ENCODE data around the gene RET. TPM values are rescaled to one million over a fixed set of nuclear protein-coding genes. Genes with fewer than 3 reads are reported as not detected.

RET gene
- total RNA-seq, 2 experiments from 2014 or later = not detected

DNA sequence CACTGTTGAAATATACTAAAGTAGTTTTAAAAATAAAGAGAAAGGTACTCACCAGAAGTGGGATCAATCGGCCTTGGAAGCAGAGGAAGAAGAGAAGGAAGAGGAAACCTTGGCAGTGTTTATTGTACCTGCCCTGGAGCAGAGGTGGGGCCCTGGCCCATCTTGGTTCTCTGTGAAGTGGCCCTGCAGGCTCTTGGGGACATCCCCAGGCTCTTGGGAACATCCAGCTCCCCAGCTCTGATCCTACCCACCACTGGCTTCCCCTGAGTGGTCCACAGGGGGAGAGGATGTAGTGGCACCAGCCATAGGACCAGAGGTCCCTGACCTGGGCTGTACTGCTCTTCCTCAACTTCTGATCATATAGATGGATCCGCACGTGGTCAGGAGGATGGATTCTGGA lies 22.3 kb upstream of the RET start:
- Mint-ChIP-seq H3K27ac (no peak overlapping the region), H3K27me3 (peaks cover 6% of the 10 kb centered on the region), H3K9me3 (no peaks in the 10 kb centered on the region), H3K36me3 (no peaks in the 10 kb centered on the region), H3K4me3 (no peak overlapping the region), H3K4me1 (no peaks in the 10 kb centered on the region)
- no peak for DNase-seq

DNA sequence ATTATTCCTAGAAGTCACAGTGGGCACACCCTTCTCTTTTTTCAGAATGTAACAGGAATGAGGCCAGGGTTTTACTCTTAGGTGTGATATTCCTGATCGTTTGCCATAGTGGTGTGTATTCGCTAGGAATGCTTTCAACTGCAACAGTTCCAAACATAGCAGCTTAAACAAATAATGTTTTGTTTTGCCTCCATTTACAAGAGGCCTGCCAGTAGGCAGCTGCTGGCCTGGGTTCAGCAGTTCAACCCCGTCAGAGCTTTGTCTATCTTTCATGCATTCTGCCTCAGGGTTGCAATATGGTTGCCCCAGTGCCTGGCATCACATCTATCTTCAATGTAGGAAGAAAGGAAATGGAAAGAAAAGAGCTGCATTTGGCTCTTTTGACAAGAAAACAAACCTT lies 21.7 kb upstream of the RET start:
- Mint-ChIP-seq H3K36me3 (no peaks in the 10 kb centered on the region), H3K9me3 (no peaks in the 10 kb centered on the region), H3K4me1 (no peaks in the 10 kb centered on the region), H3K27ac (no peak overlapping the region), H3K4me3 (no peak overlapping the region), H3K27me3 (peaks cover 6% of the 10 kb centered on the region)
- DNase-seq = no peak

DNA sequence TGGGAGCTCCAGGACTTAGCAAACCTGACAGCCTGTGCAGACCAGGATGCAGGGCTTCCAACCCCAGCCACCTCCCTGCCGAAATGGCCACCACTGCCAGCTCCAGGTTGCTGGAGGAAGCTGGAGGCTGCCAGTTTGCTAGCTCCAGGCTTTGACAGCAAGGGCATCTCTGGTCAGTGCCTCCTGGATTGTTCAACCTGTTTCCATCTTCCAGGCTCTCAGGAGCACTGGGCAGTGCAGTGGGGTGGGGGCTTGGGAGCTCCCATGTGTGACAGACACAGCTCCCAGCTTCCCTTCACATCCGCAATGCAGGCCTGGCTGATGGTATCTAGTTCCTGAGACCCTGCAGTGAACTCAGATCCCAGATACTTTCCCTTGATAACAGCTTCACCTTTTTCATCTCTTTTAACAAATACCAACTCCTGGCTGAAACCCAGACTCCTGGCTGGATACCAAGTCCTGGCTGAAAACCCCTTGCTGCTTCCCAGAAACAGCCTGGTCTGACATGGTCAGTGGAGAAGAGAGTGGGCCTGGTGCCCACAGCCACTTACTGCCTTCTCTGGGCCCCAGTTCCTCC lies 20.8 kb upstream of the RET start:
- Mint-ChIP-seq H3K27ac (no peak overlapping the region), H3K36me3 (no peaks in the 10 kb centered on the region), H3K27me3 (peaks cover 6% of the 10 kb centered on the region), H3K4me3 (no peak overlapping the region), H3K9me3 (no peaks in the 10 kb centered on the region), H3K4me1 (no peaks in the 10 kb centered on the region)
- no peak for DNase-seq

DNA sequence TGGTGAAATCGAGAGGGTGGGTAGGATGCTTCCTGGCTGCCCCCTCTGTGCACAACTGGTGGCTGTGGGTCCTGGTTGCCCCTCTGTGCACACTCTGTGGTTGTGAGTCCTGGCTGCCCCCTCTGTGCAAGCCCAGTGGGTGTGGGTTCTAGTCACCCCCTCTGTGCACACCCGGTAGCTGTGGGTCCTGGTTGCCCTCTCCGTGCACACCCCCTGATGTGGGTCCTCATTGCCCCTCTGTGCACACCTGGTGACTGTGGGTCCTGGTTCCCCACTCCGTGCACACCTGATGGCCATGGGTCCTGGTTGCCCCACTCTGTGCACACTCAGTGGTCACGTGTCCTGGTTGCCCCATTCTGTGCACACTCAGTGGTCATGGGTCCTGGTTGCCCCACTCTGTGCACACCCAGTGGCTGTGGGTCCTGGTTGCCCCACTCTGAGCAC lies 20.3 kb upstream of the RET start:
- DNase-seq = no peak
- H3K27ac Mint-ChIP-seq = no peak overlapping the region
- H3K4me1 Mint-ChIP-seq = no peaks in the 10 kb centered on the region

DNA sequence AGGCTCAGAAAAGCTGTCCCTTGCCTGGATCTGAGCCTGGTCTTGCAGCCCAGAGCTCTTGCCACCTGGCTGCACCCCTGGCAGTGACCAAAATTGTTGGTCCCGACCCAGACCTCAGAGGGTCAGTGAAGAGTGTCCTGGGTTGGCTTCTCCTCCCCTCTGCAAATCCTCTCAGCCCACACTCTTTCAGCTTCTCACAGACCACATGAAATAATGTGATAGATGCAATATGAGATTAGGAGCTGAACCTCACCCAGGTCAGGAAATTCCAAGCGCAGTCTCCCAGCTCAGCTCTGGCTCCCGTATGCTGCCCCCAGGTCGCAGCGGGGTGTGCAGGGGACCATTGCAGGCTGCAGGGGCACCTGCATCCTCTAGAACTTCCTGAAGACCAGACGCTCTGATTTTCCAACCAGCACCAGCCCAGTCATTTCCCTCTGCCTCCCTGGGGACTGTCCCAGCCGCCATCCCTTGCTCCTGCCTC lies 19.6 kb upstream of the RET start:
- H3K9me3 Mint-ChIP-seq = no peaks in the 10 kb centered on the region
- H3K27ac Mint-ChIP-seq = no peak overlapping the region
- no peaks in the 10 kb centered on the region for H3K4me1 Mint-ChIP-seq
- no peak for DNase-seq
- peaks cover 6% of the 10 kb centered on the region for H3K27me3 Mint-ChIP-seq
- no peaks in the 10 kb centered on the region for H3K36me3 Mint-ChIP-seq
- H3K4me3 Mint-ChIP-seq = no peak overlapping the region

More for the DNA sequence above, 20.3 kb upstream of the RET start:
- H3K4me3 Mint-ChIP-seq = no peak overlapping the region
- H3K9me3 Mint-ChIP-seq = no peaks in the 10 kb centered on the region
- no peaks in the 10 kb centered on the region for H3K36me3 Mint-ChIP-seq
- H3K27me3 Mint-ChIP-seq = peaks cover 6% of the 10 kb centered on the region

DNA sequence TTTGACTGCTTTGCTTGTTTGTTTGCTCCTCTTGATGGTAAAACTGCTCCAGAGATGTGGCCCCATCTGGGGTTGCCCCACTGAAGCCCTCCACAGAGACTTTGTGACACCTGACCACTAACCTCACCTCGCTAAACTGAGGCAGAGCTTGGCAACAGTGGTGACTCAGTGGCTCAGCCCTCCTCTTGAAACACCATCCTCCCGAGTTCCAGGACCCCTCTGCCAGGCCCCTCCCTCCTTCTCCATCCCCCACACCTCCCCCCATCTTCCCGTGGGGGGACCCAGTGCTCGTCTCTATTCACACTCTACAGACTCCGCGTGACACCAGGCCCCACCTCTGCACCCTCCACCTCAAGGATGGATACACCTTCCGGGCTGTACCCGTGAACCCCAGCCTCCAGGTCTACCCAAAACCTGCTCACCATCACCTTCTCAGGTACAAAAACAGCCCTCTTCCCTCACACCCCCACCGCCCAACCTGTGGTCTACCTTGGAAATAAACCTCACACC lies 19.0 kb upstream of the RET start:
- Mint-ChIP-seq H3K36me3 (no peaks in the 10 kb centered on the region), H3K4me3 (no peak overlapping the region), H3K27me3 (peaks cover 6% of the 10 kb centered on the region), H3K27ac (no peak overlapping the region), H3K4me1 (no peaks in the 10 kb centered on the region), H3K9me3 (no peaks in the 10 kb centered on the region)
- no peak for DNase-seq

DNA sequence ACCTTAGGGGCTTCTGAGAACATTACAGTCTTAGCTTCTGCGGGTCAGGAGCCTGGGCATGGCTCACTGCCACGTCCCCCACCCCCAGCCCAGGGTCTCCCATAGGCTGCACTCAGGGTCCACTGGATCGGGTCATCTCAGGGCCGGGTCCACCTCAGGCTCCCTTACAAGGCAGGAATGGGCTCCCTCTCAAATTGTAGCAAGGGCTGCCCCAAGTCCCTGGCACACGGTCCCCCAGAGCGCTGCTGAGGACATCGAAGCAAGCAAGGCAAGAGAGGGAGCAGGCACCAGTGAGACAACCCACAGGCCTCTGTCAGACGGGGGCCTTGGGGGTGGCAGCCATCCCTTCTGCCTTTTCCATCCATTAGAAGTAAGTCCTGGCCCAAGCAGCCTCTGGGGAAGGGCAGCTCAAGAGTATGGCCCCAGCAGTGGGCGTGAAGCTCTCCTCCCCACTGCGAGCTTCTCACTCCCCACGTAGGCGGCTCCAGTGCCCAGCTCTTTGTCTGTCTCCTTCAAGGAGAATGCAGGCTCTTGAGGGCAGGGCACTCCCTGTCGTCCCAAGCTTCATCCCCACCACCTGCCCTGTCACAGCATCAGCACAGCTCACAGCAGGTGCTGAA lies 18.0 kb upstream of the RET start:
- no peak for DNase-seq
- H3K4me1 Mint-ChIP-seq = no peaks in the 10 kb centered on the region
- H3K27me3 Mint-ChIP-seq = peaks cover 6% of the 10 kb centered on the region
- no peaks in the 10 kb centered on the region for H3K9me3 Mint-ChIP-seq
- H3K4me3 Mint-ChIP-seq = no peak overlapping the region
- no peaks in the 10 kb centered on the region for H3K36me3 Mint-ChIP-seq
- H3K27ac Mint-ChIP-seq = no peak overlapping the region

DNA sequence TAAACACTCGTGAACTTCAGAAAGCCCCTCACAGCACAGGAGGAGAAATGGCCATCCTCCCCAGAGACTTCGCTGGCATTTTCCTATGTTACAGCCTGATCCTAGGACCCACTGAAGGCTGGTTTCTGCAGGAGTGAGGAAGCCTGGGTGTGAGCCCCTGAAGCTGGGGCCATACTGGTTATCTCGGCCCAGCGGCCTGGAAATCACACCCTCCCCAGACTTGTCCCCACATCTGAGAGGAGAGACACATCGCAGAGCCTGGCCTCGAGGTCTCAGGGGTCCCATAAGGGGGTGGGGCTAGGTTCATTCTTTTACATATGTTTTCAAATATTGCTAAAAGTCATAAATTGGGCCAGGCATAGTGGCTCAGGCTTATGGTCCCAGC lies 17.5 kb upstream of the RET start:
- H3K36me3 Mint-ChIP-seq = no peaks in the 10 kb centered on the region
- H3K9me3 Mint-ChIP-seq = no peaks in the 10 kb centered on the region
- no peaks in the 10 kb centered on the region for H3K4me1 Mint-ChIP-seq
- H3K27ac Mint-ChIP-seq = no peak overlapping the region
- no peak overlapping the region for H3K4me3 Mint-ChIP-seq
- H3K27me3 Mint-ChIP-seq = peaks cover 6% of the 10 kb centered on the region
- no peak for DNase-seq

DNA sequence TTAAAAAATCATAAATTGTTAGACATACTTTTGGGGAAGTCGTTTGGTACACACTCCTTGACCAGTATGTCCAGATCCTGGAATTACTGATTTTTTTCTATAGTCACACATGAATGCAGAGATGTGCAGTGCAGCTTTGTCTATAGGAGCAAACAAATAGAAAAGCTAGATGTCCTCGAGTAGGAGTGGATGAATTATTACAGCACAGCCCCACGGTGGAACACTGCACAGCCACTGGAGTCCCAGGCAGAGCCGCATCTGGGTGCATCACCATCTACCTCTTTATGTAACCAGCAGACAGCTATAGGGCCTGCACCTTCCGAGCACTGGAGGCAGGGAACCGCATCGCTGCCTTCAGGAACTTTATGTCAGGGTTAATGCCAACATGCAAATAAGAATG lies 17.0 kb upstream of the RET start:
- Mint-ChIP-seq H3K36me3 (no peaks in the 10 kb centered on the region), H3K27ac (no peak overlapping the region), H3K4me3 (no peak overlapping the region), H3K27me3 (peaks cover 6% of the 10 kb centered on the region), H3K4me1 (no peaks in the 10 kb centered on the region), H3K9me3 (no peaks in the 10 kb centered on the region)
- DNase-seq = no peak

DNA sequence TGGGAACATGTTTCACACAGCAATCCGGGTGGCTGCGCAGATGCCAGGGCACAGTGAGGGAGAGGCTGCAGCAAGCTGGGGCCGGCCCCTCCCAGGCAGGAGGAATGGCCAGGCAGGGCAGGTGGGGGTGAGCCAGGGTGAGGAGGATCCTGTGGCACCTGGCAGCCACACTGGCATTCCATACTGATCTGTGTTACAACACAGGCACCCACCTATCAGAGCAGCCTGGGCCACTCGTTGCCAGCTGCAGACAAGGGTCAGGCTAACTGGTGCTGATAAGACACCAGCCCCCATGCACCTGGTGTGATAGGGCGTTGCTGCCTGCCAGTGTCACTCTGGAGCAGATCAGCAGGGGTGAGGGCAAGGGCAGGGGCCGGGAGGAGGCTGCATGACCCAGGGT lies 16.6 kb upstream of the RET start:
- H3K4me3 Mint-ChIP-seq = no peak overlapping the region
- no peaks in the 10 kb centered on the region for H3K4me1 Mint-ChIP-seq
- no peaks in the 10 kb centered on the region for H3K36me3 Mint-ChIP-seq
- no peak for DNase-seq
- H3K27ac Mint-ChIP-seq = no peak overlapping the region
- H3K27me3 Mint-ChIP-seq = peaks cover 6% of the 10 kb centered on the region
- no peaks in the 10 kb centered on the region for H3K9me3 Mint-ChIP-seq

DNA sequence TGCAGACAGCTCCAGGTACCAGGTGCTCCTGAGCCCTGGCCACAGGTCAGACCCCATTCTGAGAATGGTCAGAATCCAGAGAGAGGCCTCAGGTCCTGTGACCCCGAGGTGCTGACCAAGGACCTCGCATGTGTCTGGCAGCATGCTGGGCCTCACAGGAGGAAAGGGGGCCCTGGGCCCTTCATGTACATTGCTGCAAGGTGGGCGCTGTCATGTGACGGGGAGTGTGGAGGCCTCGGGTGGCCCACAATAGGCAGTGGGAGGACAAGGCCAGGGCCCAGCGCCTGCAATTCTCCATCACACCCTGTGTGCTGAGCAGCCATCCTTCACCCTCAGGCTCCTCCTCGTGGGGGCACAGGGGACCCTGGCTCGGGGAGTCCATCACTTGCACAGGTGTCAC lies 15.5 kb upstream of the RET start:
- Mint-ChIP-seq H3K4me3 (no peak overlapping the region), H3K4me1 (no peaks in the 10 kb centered on the region), H3K36me3 (no peaks in the 10 kb centered on the region), H3K27me3 (peaks cover 6% of the 10 kb centered on the region), H3K9me3 (no peaks in the 10 kb centered on the region), H3K27ac (no peak overlapping the region)
- DNase-seq = no peak

DNA sequence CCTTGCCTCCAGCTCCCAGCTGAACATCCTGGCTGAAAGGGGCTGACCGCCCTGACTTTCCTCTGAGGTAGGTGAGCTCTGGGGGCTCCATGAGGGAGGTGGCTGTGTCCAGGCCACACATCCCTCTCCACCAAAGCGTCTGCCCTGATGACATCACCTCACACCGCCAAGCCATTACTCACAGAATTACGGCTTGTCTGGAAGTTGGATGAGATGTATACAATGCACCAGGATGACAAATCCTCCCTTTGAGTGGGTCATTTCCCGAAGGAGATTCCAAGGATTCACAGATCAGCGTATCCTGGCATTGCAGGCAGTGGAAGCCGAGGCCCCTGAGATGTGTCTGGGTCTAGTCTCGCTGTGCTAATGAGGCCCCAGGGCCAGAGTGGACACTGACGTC lies 15.1 kb upstream of the RET start:
- no peak overlapping the region for H3K4me3 Mint-ChIP-seq
- no peak for DNase-seq
- no peaks in the 10 kb centered on the region for H3K4me1 Mint-ChIP-seq
- H3K27ac Mint-ChIP-seq = no peak overlapping the region
- no peaks in the 10 kb centered on the region for H3K9me3 Mint-ChIP-seq
- H3K27me3 Mint-ChIP-seq = peaks cover 6% of the 10 kb centered on the region
- H3K36me3 Mint-ChIP-seq = no peaks in the 10 kb centered on the region

DNA sequence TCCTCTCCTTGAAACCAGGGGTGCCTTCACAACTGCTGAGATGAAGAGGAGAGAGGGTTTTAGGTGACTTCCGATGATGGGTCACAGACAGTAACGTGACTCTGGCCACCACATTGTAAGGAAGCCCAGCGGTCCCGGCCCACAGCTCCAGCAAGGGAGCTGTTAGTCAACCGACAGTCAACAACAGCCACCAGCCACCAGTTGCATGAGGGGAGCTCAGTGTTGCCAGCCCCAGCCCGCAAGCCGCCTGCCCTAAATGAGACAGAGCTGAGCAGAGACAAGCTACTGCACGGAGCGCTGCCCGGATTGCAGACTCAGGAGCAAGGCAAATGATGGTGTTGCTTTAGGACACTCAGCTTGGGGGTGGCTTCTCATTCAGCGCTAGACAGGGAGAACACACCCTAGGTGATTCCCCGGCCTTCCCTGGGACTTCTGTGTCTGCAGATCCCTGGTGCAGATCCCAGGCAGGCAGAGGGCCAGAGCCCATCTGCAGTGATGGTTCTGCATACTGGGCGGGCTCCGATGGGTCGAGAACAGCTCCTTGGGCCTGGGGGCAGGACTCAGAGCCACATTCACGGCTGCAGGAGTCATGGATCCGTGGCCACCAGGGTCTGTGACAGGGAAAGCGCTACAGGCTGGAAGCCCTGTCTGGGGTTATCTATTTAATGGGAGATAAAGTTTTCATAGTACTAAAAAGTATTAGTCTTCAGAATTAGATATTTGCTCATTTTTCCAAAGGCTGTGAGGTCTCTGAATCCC lies 14.3 kb upstream of the RET start:
- Mint-ChIP-seq H3K4me3 (no peak overlapping the region), H3K27me3 (peaks cover 5% of the 10 kb centered on the region)

DNA sequence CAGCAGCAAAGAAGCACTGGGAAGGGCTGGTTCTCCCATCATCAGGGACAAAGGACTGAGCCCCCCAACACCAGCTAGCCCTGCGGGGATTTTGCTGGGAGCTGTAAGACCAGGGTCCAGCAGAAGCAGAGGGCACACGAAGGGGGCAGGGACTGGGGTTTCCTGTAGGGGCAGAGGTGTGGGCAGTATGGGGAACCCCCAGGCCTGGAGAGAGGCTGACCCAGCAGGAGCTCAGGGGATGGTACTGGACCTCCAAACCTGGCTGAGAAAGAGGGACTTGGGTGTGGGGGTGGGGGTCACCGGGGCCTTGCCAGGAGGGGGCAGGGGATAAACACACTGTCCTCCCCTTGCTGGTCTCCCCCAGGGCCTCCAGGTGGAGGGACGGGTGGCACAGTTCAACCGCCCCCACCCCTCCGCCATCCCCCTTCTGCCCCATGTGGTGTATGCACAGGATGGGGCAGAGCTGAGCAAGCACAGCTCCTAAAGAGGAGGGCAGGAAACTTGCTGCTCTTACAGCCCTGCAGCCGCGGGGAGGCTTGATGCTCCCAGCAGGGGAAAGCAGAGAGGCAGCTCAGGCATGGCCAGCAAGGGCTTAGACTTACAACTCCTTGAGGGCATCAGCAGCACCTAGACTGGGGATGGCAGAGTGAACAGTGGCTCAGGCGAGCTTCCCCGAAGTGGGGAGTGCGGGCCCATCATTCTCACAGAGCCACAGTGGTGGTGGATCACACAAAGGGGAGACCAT lies 12.4 kb upstream of the RET start:
- DNase-seq = no peak
- Mint-ChIP-seq H3K4me3 (no peak overlapping the region), H3K27ac (no peak overlapping the region), H3K4me1 (no peaks in the 10 kb centered on the region), H3K9me3 (no peaks in the 10 kb centered on the region), H3K36me3 (no peaks in the 10 kb centered on the region), H3K27me3 (no peaks in the 10 kb centered on the region)

More for the DNA sequence above, 14.3 kb upstream of the RET start:
- Mint-ChIP-seq H3K4me1 (no peaks in the 10 kb centered on the region), H3K36me3 (no peaks in the 10 kb centered on the region), H3K27ac (no peak overlapping the region), H3K9me3 (no peaks in the 10 kb centered on the region)
- no peak for DNase-seq

DNA sequence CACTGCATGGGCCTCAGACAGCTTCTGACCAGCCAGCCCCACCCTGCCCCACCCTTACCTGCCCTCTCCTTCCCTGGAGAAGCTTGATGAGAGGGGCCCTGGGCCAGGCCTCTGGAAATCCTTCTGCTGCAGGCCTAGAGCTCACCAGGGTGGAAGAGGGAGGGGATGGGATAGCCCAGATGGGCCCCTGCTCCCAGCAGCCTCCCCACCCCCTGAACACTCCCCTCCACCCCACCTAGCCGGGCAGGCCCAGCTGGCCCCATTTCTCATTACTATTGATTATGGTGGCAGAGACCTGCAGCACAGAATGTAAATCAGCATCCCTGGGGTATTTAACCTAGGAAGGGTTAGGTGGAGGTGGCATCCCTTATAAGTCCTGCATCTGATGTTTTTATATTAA lies 11.6 kb upstream of the RET start:
- no peaks in the 10 kb centered on the region for H3K27me3 Mint-ChIP-seq
- no peak for DNase-seq
- no peaks in the 10 kb centered on the region for H3K9me3 Mint-ChIP-seq
- H3K36me3 Mint-ChIP-seq = no peaks in the 10 kb centered on the region
- no peaks in the 10 kb centered on the region for H3K4me1 Mint-ChIP-seq
- H3K27ac Mint-ChIP-seq = no peak overlapping the region
- no peak overlapping the region for H3K4me3 Mint-ChIP-seq
